ENCODE results near the gene SHC2.

The SHC2 gene

DNA sequence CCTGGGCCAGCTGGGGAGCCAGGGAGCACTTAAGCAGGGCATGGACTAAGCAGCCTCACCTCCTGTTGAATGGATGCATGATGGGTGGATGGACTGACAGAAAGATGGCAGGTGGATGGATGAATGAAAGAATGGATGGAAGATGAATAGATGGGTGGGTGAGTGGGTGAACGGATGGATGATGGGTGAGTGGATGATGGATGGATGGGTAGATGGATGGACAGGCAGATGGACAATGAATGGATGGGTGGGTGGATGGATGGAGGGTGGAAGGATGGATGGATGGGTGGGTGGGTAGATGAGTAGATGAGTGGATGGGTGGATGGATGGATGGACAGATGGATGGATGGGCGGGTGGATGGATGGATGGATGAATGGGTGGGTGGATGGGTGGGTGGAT is 18.7 kb downstream of the SHC2 start:
- H3K27ac ChIP-seq (ENCODE audit: low read length): no peak overlapping the region
- no peaks in the 10 kb centered on the region for H3K27me3 ChIP-seq (ENCODE audit: control insufficient read depth in 1 of 2, insufficient read depth in 2 of 2, low read length in 2 of 2)
- H3K36me3 ChIP-seq (ENCODE audit: control insufficient read depth in 2 of 2, insufficient read depth in 2 of 2, low read length in 2 of 2): peaks cover 7% of the 10 kb centered on the region in 2 donors
- H3K4me1 ChIP-seq (ENCODE audit: control insufficient read depth, insufficient read depth, low read length): no peaks in the 10 kb centered on the region
- no peaks in the 10 kb centered on the region for H3K9me3 ChIP-seq (ENCODE audit: control insufficient read depth in 2 of 2, low read length in 2 of 2)
- H3K4me3 ChIP-seq (ENCODE audit: low read length in 2 of 2): no peak overlapping the region
- H3K9ac ChIP-seq (ENCODE audit: low read length in 2 of 2): no peak overlapping the region

DNA sequence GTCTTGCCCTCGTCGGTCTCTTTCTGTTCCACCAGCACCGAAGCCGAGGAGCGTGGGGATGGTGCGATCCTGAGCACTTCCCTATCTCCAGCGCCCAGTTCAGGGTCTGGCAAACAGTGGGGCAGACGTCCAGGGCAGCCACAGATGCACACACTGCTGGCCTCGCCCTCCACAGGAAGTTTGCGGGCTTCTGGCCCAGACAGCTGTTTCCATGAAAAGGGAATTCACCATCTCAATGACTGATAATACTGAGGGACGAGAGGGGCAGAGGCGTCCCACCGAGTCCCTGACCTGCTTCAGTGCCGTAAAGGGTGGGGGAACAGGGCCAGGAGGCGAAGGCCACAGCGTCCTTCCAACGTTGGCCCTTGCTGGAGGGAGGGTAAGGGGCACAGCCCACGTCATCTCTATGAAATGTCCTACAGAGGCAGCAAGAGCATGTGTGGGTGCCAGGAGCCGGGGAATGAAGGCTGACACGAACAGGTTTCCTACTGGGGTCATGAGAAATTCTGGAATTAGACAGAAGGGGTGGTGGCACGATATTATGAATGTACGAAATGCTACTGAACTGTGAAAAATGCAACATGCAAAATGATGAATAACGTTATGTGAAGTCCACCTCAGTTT is 19.5 kb downstream of the SHC2 start:
- H3K4me3 ChIP-seq (ENCODE audit: low read length in 2 of 2): no peak overlapping the region
- H3K27ac ChIP-seq (ENCODE audit: low read length): no peak overlapping the region
- peaks cover 9 to 10% of the 10 kb centered on the region in 2 donors for H3K36me3 ChIP-seq (ENCODE audit: control insufficient read depth in 2 of 2, insufficient read depth in 2 of 2, low read length in 2 of 2)
- H3K9ac ChIP-seq (ENCODE audit: low read length in 2 of 2): no peak overlapping the region
- H3K9me3 ChIP-seq (ENCODE audit: control insufficient read depth in 2 of 2, low read length in 2 of 2): no peaks in the 10 kb centered on the region
- no peaks in the 10 kb centered on the region for H3K4me1 ChIP-seq (ENCODE audit: control insufficient read depth, insufficient read depth, low read length)
- no peaks in the 10 kb centered on the region for H3K27me3 ChIP-seq (ENCODE audit: control insufficient read depth in 1 of 2, insufficient read depth in 2 of 2, low read length in 2 of 2)

DNA sequence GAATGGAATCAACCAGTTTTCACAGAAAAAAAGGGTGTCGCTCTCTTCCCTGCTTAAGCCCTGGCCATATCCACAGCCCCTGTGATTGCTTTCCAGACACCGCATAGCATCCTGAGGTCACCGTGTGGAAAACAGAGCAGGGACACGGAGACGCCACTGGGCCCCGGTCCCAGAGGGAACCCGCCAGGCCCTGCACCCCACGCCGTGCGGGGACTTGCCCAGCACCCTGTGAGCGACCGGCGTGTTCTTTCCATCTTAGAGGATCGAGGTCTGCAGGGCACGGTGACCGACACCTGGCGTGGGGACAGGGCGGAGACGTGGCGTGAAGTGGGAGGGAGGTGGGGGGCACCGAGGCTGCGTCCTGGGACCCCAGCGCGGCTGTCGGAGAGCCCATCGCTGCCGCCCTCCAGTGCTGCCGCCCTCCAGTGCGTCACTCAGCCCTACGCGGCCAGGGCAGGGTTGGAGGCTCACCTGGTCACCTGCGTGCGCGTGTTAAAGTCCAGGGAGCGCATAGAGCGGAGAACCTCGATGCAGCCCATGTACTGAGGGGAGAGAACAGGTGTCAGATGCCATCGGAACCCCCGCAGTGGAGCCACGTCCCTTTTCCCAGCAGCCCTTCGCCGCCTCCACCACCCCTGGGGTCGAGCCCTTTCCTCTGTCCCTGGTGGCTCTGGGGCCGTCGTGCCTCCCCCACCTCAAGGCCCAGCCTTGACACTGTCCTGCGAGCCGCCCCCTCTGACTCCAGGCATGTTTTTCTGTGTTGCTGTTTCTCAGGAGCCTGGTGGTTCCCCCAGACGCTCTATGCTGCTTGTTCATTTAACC is 20.2 kb downstream of the SHC2 start:
- H3K27ac ChIP-seq (ENCODE audit: low read length): no peak overlapping the region
- peaks cover 9 to 10% of the 10 kb centered on the region in 2 donors for H3K36me3 ChIP-seq (ENCODE audit: control insufficient read depth in 2 of 2, insufficient read depth in 2 of 2, low read length in 2 of 2)
- H3K4me3 ChIP-seq (ENCODE audit: low read length in 2 of 2): no peak overlapping the region
- H3K27me3 ChIP-seq (ENCODE audit: control insufficient read depth in 1 of 2, insufficient read depth in 2 of 2, low read length in 2 of 2): no peaks in the 10 kb centered on the region
- no peaks in the 10 kb centered on the region for H3K9me3 ChIP-seq (ENCODE audit: control insufficient read depth in 2 of 2, low read length in 2 of 2)
- H3K9ac ChIP-seq (ENCODE audit: low read length in 2 of 2): no peak overlapping the region
- H3K4me1 ChIP-seq (ENCODE audit: control insufficient read depth, insufficient read depth, low read length): no peaks in the 10 kb centered on the region

DNA sequence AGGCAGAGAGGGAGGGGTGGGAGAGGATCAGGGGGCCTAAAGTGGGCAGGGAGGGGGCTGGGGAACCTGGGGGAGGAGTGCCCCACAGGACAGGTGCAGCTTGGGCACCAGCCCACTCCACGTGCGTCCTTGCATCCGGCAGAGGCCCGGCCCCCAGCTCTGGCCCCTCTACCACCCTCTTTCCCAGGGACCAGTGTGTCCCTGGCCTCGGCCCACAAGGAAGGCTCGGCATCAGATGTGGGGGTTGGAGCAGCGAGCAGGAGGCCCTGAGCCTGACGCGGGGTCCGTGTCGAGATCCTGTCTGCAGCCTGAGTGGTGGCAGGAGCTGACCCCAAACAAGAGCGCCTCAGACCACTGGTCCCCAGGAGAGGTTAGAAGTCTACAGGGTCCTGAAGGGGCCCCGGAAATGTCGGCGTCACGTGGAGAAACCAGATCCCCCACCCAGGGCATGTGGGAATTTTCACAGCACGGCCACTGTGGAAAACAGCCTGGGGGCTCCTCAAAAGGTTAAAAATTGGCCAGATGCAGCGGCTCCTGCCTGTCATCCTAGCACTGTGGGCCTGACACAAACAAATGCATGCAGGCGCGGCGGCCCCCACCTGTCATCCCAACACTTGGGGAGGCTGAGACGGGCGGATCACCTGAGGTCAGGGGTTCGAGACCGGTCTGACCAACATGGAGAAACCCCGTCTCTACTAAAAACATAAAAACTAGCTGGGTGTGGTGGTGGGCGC is 21.5 kb downstream of the SHC2 start:
- Histone ChIP-seq H3K9ac (ENCODE audit: low read length in 2 of 2) (no peak overlapping the region), H3K27ac (ENCODE audit: low read length) (no peak overlapping the region), H3K4me1 (ENCODE audit: control insufficient read depth, insufficient read depth, low read length) (no peaks in the 10 kb centered on the region), H3K27me3 (ENCODE audit: control insufficient read depth in 1 of 2, insufficient read depth in 2 of 2, low read length in 2 of 2) (no peaks in the 10 kb centered on the region), H3K4me3 (ENCODE audit: low read length in 2 of 2) (no peak overlapping the region), H3K36me3 (ENCODE audit: control insufficient read depth in 2 of 2, insufficient read depth in 2 of 2, low read length in 2 of 2) (peaks cover 8 to 12% of the 10 kb centered on the region in 2 donors), H3K9me3 (ENCODE audit: control insufficient read depth in 2 of 2, low read length in 2 of 2) (no peaks in the 10 kb centered on the region)

DNA sequence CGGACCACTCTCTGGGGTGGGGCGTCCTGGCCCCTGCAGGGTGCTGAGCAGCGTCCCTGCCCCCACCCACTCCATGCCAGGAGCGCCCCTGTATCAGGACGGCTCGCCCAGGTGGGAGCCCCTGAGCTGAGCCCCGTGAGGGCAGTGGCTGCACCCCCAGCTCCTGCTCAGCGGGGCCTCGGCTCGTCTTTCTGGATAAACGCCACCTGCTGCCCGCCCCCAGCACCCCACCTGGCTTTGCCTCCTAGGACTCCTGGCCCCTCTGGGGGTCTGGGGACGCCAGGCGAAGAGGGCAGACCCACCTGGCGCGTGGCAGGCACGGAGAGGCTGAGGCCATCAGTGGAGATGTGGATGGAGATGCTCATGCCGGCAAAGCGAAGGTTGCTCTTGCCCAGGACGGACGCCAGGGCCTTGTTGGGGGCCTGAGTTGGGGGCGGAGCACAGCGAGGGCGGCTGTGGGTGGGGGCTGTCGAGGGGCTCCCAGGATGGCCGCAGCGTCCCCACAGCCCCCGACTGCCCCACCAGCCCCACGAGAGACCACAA is 22.3 kb downstream of the SHC2 start:
- no peaks in the 10 kb centered on the region for H3K9me3 ChIP-seq (ENCODE audit: control insufficient read depth in 2 of 2, low read length in 2 of 2)
- H3K9ac ChIP-seq (ENCODE audit: low read length in 2 of 2): no peak overlapping the region
- H3K27me3 ChIP-seq (ENCODE audit: control insufficient read depth in 1 of 2, insufficient read depth in 2 of 2, low read length in 2 of 2): no peaks in the 10 kb centered on the region
- no peak overlapping the region for H3K27ac ChIP-seq (ENCODE audit: low read length)
- no peaks in the 10 kb centered on the region for H3K4me1 ChIP-seq (ENCODE audit: control insufficient read depth, insufficient read depth, low read length)
- H3K4me3 ChIP-seq (ENCODE audit: low read length in 2 of 2): no peak overlapping the region
- H3K36me3 ChIP-seq (ENCODE audit: control insufficient read depth in 2 of 2, insufficient read depth in 2 of 2, low read length in 2 of 2): peaks cover 12 to 16% of the 10 kb centered on the region in 2 donors

DNA sequence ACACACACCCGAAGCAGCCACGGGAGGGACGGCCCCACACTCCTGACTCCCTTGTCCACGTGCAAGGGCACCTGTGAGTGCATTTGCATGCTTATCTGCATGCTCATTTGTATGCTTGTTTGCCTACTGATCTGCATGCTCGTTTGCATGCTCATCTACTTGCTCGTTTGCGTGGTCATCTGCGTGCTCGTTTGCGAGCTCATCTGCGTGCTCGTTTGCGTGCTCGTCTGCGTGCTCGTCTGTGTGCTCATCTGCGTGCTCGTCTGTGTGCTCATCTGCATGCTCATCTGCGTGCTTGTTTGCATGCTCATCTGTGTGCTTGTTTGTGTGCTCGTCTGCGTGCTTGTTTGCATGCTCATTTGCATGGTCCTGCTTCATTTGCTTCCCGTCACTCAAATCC is 23.8 kb downstream of the SHC2 start:
- H3K4me3 ChIP-seq (ENCODE audit: low read length in 2 of 2): no peak overlapping the region
- H3K27me3 ChIP-seq (ENCODE audit: control insufficient read depth in 1 of 2, insufficient read depth in 2 of 2, low read length in 2 of 2): no peaks in the 10 kb centered on the region
- H3K27ac ChIP-seq (ENCODE audit: low read length): no peak overlapping the region
- no peak overlapping the region for H3K9ac ChIP-seq (ENCODE audit: low read length in 2 of 2)
- no peaks in the 10 kb centered on the region for H3K4me1 ChIP-seq (ENCODE audit: control insufficient read depth, insufficient read depth, low read length)
- H3K36me3 ChIP-seq (ENCODE audit: control insufficient read depth in 2 of 2, insufficient read depth in 2 of 2, low read length in 2 of 2): peaks cover 12 to 16% of the 10 kb centered on the region in 2 donors
- no peaks in the 10 kb centered on the region for H3K9me3 ChIP-seq (ENCODE audit: control insufficient read depth in 2 of 2, low read length in 2 of 2)

DNA sequence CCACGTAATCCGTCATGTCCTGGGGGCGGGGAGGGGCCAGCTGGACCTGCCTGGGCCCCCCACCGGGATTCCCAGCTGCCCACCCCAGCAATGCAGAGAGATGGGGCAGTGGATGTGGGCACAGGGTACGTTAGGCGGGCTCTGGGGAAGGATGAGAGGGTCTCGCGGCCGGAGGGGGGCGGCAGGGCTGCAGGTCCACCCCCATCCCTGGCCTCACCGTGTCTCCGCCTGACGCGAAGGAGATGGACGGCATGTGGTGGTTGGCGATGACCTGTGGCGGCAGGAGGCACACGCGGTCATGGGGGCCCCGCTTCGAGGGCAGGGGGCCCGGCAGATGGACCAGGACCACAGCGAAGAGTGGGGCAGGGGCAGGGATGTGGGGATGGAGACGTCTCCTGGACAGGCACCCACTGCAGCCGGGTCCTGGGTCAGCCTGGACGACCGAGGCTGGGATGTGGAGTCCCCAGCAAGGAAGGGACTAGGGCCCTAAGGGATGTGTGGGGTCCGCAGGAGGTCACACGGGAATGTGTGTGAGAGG is 24.4 kb downstream of the SHC2 start:
- H3K27ac ChIP-seq (ENCODE audit: low read length): no peak overlapping the region
- H3K27me3 ChIP-seq (ENCODE audit: control insufficient read depth in 1 of 2, insufficient read depth in 2 of 2, low read length in 2 of 2): no peaks in the 10 kb centered on the region
- H3K9me3 ChIP-seq (ENCODE audit: control insufficient read depth in 2 of 2, low read length in 2 of 2): no peaks in the 10 kb centered on the region
- H3K4me1 ChIP-seq (ENCODE audit: control insufficient read depth, insufficient read depth, low read length): no peaks in the 10 kb centered on the region
- no peak overlapping the region for H3K4me3 ChIP-seq (ENCODE audit: low read length in 2 of 2)
- peaks cover 12 to 16% of the 10 kb centered on the region in 2 donors for H3K36me3 ChIP-seq (ENCODE audit: control insufficient read depth in 2 of 2, insufficient read depth in 2 of 2, low read length in 2 of 2)
- H3K9ac ChIP-seq (ENCODE audit: low read length in 2 of 2): no peak overlapping the region

DNA sequence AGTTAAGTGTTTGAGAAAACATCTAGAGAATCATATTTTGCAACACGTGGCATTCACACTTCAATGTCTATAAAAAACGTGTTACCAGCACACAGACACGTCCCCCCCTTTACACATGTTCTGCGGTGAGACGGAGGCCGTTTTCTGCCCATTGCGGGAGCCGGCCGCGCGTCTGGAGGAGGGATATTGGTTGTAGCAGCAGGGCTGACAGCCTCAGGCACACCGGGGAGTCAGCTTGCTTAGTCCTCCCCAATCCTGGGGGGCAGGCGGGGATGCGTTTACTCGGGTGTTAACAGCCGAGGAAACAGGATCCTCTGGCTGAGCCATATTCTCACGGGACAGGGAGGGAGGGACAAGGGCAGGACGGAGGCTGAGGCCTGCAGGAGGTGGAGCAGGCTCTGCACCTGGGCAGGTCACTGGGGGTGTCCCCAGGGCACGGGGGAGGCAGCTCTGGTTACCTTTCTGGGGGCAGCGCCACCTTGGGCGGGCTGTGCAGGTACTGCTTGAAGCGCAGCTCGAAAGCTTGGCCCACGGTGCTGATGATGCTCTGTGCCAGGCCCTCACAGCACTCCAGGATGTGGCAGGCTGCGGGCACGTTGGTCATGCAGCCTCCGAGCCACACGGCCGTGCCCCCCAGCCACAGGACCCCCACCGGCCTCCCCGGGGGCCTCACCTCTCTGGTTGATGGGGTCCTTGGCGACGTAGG is 25.0 kb downstream of the SHC2 start:
- Histone ChIP-seq H3K9me3 (ENCODE audit: control insufficient read depth in 2 of 2, low read length in 2 of 2) (no peaks in the 10 kb centered on the region), H3K27me3 (ENCODE audit: control insufficient read depth in 1 of 2, insufficient read depth in 2 of 2, low read length in 2 of 2) (no peaks in the 10 kb centered on the region), H3K4me3 (ENCODE audit: low read length in 2 of 2) (no peak overlapping the region), H3K9ac (ENCODE audit: low read length in 2 of 2) (no peak overlapping the region), H3K4me1 (ENCODE audit: control insufficient read depth, insufficient read depth, low read length) (no peaks in the 10 kb centered on the region), H3K36me3 (ENCODE audit: control insufficient read depth in 2 of 2, insufficient read depth in 2 of 2, low read length in 2 of 2) (peaks cover 10 to 19% of the 10 kb centered on the region in 2 donors), H3K27ac (ENCODE audit: low read length) (no peak overlapping the region)

DNA sequence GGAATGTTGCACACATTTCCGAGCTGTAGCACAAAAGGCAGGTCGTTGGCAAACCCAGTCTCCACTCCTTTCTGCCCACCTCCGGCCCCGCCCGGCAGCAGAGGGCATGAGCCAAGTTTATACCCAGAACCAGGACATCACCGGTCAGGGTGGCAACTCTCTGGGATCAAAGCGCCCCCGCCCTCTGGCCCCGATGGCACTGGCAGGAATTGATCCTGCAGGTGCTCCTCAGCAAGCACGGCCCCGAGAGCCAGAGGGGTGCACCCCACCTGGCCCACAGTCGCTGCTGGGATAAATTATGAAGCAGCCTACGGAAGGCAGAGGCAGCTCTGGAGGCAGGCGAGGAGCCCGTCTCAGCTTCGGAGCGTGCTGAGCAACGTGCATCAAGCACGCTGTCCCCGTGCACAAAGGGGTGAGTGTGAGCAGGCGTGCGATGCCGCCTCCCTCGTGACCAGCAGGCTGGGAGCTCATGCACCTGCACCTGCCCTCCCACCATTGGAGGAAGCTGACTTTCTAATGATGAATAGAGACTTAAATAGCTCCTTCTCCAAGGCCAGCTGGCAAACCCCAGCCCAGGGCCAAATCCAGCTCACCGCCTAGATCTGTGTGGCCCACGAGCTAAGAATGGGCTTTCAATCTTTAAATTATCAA is 25.7 kb downstream of the SHC2 start:
- Histone ChIP-seq H3K9ac (ENCODE audit: low read length in 2 of 2) (no peak overlapping the region), H3K27ac (ENCODE audit: low read length) (no peak overlapping the region), H3K9me3 (ENCODE audit: control insufficient read depth in 2 of 2, low read length in 2 of 2) (no peaks in the 10 kb centered on the region), H3K27me3 (ENCODE audit: control insufficient read depth in 1 of 2, insufficient read depth in 2 of 2, low read length in 2 of 2) (no peaks in the 10 kb centered on the region), H3K4me3 (ENCODE audit: low read length in 2 of 2) (no peak overlapping the region), H3K36me3 (ENCODE audit: control insufficient read depth in 2 of 2, insufficient read depth in 2 of 2, low read length in 2 of 2) (peaks cover 10 to 18% of the 10 kb centered on the region in 2 donors), H3K4me1 (ENCODE audit: control insufficient read depth, insufficient read depth, low read length) (no peaks in the 10 kb centered on the region)

All from stomach smooth muscle (tissue), 2 donors.